ENCODE results near the gene NOTUM.

GRCh38 chr17:81905424-81905875 lies 55.5 kb downstream of the NOTUM start:
- TF ChIP-seq CTCF (IDR thresholded peaks at IDR 0.05) (no peak), POLR2A (IDR thresholded peaks at IDR 0.05) (no peak), EP300 (IDR thresholded peaks at IDR 0.05) (no peak)

All from ovary (tissue), 3 donors.